GM21423 (cell line): ENCODE data around the gene NHLRC2.
A peak's percentile ranks its signal among the peaks of the same experiment; 100 is the strongest.
"Not testable (repeated sequence)": the region's sequence is repeated elsewhere in the genome, so short reads cannot be mapped to it uniquely, and the experiment has no call there.

Experiments used
- ATAC-seq: cut with Tn5 transposase; IDR thresholded peaks from one replicate; pipeline ENCODE4 v1.9.1; 2021; ENCODE audit warnings: mild to moderate bottlenecking, moderate library complexity; ENCODE audit not compliant: unreplicated experiment

The NHLRC2 gene

GRCh38 chr10:113854013-113854760 lies at the start of gene NHLRC2, which contains the start of gene DCLRE1A:
Gene NHLRC2 (plus strand): TSS chr10:113854661. CDS start chr10:113854873, 212 bp downstream.
Gene DCLRE1A (minus strand): TSS chr10:113854082. CDS start chr10:113853182, 900 bp downstream.
- peak; percentile 32 for ATAC-seq

DNA sequence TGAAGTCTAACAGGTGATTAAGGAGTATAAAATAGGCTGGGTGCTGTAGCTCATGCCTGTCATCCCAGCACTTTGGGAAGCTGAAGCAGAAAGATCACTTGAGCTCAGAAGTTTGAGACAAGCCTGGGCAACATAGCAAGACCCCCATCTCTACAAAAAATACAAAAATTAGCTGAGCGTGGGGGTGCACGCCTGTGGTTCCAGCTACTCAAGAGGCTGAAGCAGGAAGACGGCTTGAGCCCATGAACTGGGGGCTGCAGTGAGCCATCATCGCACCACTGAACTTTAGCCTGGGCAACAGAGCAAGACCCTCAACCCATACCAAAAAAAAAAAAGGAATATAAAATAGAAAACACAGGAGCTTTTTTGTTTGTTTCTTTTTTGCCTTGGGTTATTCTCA lies 48.0 kb upstream of the NHLRC2 start:
- no peak for ATAC-seq

GRCh38 chr10:113808168-113808567 lies 46.3 kb upstream of the NHLRC2 start:
- ATAC-seq: no peak

GRCh38 chr10:113814700-113815099 lies 39.8 kb upstream of the NHLRC2 start:
- ATAC-seq: not testable (repeated sequence)

- ATAC-seq: no peak
These were observed 34.5 kb upstream of the NHLRC2 start for GRCh38 chr10:113819989-113820388.

DNA sequence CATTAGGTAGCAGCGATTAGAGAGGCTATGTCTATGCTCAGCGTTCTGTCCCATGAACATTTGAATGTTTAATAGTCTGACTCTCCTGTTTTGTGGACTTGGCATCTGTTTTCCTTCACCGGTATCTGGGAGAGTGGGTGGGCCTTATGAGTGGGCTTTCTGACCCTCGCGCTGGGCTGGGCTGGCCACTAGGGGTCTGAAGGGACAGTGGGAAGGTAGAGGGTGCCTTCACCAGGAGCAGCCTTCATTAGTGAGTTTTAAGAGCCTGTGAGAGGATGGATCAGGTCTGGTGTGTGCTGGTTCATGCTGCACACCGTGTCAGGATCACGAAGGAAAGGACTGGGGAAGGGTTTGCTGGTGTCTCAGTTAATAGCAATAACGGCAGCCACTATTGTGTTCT lies 34.0 kb upstream of the NHLRC2 start:
- ATAC-seq: no peak

GRCh38 chr10:113821306-113821705 lies 33.2 kb upstream of the NHLRC2 start:
- ATAC-seq: not testable (repeated sequence)

GRCh38 chr10:113822174-113822573 lies 32.3 kb upstream of the NHLRC2 start:
- ATAC-seq: no peak

GRCh38 chr10:113823389-113823788 lies 31.1 kb upstream of the NHLRC2 start:
- no peak for ATAC-seq

- no peak for ATAC-seq
These were observed 28.7 kb upstream of the NHLRC2 start for GRCh38 chr10:113825791-113826190.

DNA sequence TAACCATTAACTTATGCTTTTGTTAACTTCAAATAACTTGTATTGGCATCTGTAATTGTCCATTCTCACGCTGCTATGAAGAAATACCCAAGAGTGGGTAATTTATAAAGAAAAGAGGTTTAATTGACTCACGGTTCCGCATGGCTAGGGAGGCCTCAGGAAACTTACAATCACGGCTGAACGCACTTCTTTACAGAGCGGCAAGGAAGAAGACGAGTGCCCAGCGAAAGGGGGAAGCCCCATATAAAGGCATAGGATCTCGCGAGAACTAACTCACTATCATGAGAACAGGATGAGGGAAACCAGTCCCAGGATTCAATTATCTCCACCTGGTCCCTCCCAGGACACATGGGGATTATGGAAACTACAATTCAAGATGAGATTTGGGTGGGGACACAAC lies 25.9 kb upstream of the NHLRC2 start:
- not testable (repeated sequence) for ATAC-seq

DNA sequence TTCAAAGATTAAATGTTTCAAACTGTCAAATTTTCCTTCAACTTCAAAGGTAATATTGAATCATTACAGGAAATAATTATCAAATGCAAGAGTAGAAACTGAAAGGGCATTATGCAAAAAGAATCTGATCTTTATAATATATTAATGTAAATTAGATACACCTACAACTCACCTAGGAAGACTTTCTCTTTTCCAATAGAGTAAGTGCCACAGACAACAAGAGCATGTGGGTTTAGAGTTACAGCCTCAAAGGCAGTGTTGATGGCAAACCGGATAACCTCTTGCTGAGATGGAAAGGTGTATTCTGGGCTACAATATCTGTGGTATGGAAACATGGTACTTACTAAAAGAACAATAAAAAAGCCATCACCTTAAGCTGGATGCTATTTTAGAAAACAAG lies 12.3 kb upstream of the NHLRC2 start:
- no peak for ATAC-seq

GRCh38 chr10:113843972-113844485 lies 10.4 kb upstream of the NHLRC2 start:
- ATAC-seq: no peak

GRCh38 chr10:113846036-113846435 lies 8.4 kb upstream of the NHLRC2 start:
- no peak for ATAC-seq

- ATAC-seq: no peak
These were observed 5.2 kb upstream of the NHLRC2 start for GRCh38 chr10:113849140-113849803.

- ATAC-seq: no peak
These were observed 4.5 kb upstream of the NHLRC2 start for GRCh38 chr10:113849946-113850345.

- ATAC-seq: no peak
These were observed 866 bp upstream of the NHLRC2 start for GRCh38 chr10:113853578-113854012.

GRCh38 chr10:113854761-113855588 lies 514 bp downstream of the NHLRC2 start:
- ATAC-seq: peak; percentile 32

DNA sequence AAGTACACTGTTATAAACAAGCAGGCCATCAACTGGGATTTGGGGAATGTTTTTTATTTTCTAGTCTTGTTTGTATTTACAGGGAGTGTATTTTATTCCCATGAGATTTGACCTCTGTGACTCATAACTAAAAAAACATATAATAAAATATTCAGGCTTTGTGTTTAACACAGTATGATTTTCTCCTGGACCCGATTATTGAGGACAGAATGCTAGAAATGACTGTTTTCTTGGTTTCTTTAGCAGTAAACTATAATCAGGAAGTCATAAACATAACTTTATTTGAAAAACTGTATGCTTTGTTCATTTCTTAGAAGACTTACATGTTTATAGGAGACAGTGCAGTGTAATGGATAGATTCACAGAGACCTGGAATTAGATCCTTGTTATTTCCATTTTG lies 2.1 kb downstream of the NHLRC2 start:
- ATAC-seq: no peak

- no peak for ATAC-seq
These were observed 2.7 kb downstream of the NHLRC2 start for GRCh38 chr10:113857210-113857609.

DNA sequence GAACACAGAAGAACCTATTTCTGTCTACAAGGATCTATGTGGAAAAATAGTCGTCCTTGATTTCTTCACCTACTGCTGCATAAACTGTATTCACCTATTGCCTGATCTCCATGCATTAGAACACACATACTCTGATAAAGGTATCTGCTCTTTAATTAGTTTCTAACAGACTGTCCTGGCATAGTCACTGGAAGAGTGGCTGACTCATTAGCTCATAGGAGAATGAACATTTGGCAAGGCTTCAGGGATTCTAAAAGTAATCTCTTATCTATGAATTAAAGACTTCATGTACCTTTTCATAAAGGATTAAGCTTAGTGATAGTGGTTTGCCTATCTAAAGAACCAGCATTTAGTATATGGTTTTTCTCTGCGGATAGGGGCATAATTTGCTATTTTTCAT lies 4.1 kb downstream of the NHLRC2 start:
- no peak for ATAC-seq
